SK-N-MC (cell line): ENCODE data around the gene FAM162B.

Source experiments
- DNase-seq: peaks from one replicate; pipeline ENCODE4 v3.0.0-alpha.2; 2011; ENCODE audit warnings: low read depth, low spot score
- H3K27ac ChIP-seq: fragments of 200-600 bp; sonication (generic); 2 replicates; pipeline ENCODE4 v1.5.1; 2016; ENCODE audit warnings: mixed run types
- H3K36me3 ChIP-seq: fragments of 200-600 bp; sonication (generic); 2 replicates; pipeline ENCODE4 v1.6.1; 2017; ENCODE audit warnings: antibody characterized with exemption, low read length, mixed read lengths; ENCODE audit not compliant: insufficient read depth
- H3K4me3 ChIP-seq: fragments of 200-600 bp; sonication (generic); 2 replicates; pipeline ENCODE4 v1.5.1; 2016
- H3K9ac ChIP-seq: fragments of 200-600 bp; sonication (generic); 2 replicates; pipeline ENCODE4 v1.8.0; 2017; ENCODE audit warnings: mixed run types, mixed read lengths; ENCODE audit not compliant: insufficient read length
- H3K9me3 ChIP-seq: fragments of 200-600 bp; sonication (generic); 2 replicates; pipeline ENCODE4 v1.6.1; 2017; ENCODE audit warnings: low read depth, mild to moderate bottlenecking, antibody characterized with exemption, low read length, moderate library complexity, mixed read lengths
- EZH2 ChIP-seq: fragments of 200-600 bp; sonication (generic); IDR thresholded peaks from one replicate; pipeline ENCODE4 v1.6.1; 2017; ENCODE audit warnings: antibody characterized with exemption
- FOXP2 ChIP-seq: optimal IDR thresholded peaks from 2 replicates; pipeline ENCODE3; 2011; ENCODE audit warnings: mild to moderate bottlenecking, moderate library complexity; ENCODE audit not compliant: insufficient read depth; ENCODE audit errors: extremely low read length, control extremely low read depth
- POLR2AphosphoS5 ChIP-seq: IDR thresholded peaks from 2 replicates; pipeline ENCODE4 v1.6.1; 2012; ENCODE audit warnings: mild to moderate bottlenecking, low read depth, low read length, borderline replicate concordance

Gene FAM162B

GRCh38 chr6:116764961-116765841, at the start of gene FAM162B:
FAM162B (minus strand) TSS chr6:116765719; CDS start chr6:116765576, 143 bp downstream.
- no peak within 1 kb of the TSS for H3K27ac ChIP-seq
- no peaks in the 10 kb centered on the region for H3K9me3 ChIP-seq
- no peak within 1 kb of the TSS for H3K4me3 ChIP-seq
- no peak for DNase-seq
- TF ChIP-seq FOXP2 (no peak), POLR2AphosphoS5 (no peak), EZH2 (no peak)
- H3K9ac ChIP-seq = no peak within 1 kb of the TSS
- no peaks in the 10 kb centered on the region for H3K36me3 ChIP-seq

DNA sequence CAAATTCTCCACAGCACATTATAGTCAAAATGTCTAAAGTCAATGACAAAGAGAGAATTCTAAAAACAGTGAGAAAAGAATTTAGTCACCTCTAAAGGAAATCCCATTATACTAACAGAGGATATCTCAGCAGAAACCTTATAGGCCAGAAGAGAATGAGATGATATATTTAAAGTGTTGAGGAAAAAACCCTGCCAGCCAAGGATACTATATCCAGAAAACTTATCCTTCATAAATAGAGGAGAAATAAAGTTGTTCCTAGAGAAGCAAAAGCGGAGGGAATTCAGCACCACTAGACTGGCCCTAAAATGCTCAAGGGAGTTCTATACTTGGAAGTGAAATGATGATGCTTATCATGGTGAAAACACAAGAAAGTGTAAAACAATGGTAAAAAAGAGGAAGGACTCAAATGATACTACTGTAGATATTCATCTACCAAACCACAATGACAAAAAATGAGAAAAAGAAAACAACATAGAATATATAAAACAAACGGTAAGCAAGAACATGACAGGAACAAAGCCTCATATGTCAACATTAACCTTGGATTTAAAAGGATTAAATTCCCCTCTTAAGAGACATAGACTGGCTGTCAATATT, 46.6 kb upstream of the FAM162B start:
- no peak for DNase-seq
- no peaks in the 10 kb centered on the region for H3K9me3 ChIP-seq
- no peaks in the 10 kb centered on the region for H3K36me3 ChIP-seq
- H3K9ac ChIP-seq = no peak overlapping the region
- H3K27ac ChIP-seq = no peak overlapping the region
- no peak for TF ChIP-seq EZH2
- TF ChIP-seq FOXP2 = no peak
- no peak for TF ChIP-seq POLR2AphosphoS5
- no peak overlapping the region for H3K4me3 ChIP-seq

- no peak overlapping the region for H3K9ac ChIP-seq
- no peak overlapping the region for H3K27ac ChIP-seq
- no peak for DNase-seq
- no peak overlapping the region for H3K4me3 ChIP-seq
- no peak for TF ChIP-seq POLR2AphosphoS5
- TF ChIP-seq FOXP2 = no peak
- TF ChIP-seq EZH2 = no peak
- H3K9me3 ChIP-seq = no peaks in the 10 kb centered on the region
- no peaks in the 10 kb centered on the region for H3K36me3 ChIP-seq
These were observed 36.5 kb upstream of the FAM162B start for GRCh38 chr6:116801971-116802370.

DNA sequence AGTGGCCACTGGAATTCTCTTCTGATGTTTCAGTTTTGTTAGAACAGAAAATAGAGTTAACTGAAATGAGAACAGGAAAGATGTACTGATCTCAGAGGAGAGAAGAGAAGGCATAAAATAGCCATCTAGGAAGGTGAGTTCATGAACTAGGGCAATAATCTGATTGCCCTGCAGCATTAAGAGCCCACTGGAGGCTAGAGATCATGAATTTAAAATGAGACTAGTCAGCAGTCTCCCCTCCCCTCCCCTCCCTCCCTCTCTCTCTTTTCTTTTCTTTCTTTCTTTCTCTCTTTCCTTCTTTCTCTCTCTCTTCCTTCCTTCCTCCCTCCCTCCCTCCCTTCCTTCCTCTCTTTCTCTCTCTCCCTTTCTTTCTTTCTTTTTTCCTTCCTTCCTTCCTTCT, 34.4 kb upstream of the FAM162B start:
- DNase-seq = no peak

DNA sequence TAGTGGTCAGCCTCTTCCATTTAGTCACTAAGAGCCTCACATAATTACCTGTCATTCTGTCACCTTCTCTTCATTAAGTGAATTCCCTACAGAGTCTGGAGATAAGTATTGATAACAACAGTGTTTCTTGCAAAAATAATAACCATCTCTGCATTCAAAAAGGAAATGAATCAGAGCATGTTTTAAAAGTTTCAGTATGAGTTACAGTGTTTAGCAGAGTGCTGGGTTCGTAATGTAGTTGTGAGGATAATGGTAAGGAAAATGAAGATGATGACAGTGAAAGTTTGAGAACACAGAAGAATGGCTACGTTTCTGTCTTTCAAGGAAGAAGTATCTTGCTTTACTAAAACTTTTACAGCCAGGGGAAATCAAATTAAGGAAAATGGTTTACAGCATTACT, 32.1 kb upstream of the FAM162B start:
- Histone ChIP-seq H3K4me3 (no peak overlapping the region), H3K27ac (no peak overlapping the region), H3K9me3 (no peaks in the 10 kb centered on the region), H3K36me3 (no peaks in the 10 kb centered on the region), H3K9ac (no peak overlapping the region)
- TF ChIP-seq POLR2AphosphoS5 (no peak), FOXP2 (no peak), EZH2 (no peak)
- DNase-seq = no peak

More for the DNA sequence above, 34.4 kb upstream of the FAM162B start:
- Histone ChIP-seq H3K9me3 (no peaks in the 10 kb centered on the region), H3K36me3 (no peaks in the 10 kb centered on the region), H3K9ac (no peak overlapping the region), H3K4me3 (no peak overlapping the region), H3K27ac (no peak overlapping the region)
- no peak for TF ChIP-seq POLR2AphosphoS5
- TF ChIP-seq EZH2 = no peak
- TF ChIP-seq FOXP2 = no peak

DNA sequence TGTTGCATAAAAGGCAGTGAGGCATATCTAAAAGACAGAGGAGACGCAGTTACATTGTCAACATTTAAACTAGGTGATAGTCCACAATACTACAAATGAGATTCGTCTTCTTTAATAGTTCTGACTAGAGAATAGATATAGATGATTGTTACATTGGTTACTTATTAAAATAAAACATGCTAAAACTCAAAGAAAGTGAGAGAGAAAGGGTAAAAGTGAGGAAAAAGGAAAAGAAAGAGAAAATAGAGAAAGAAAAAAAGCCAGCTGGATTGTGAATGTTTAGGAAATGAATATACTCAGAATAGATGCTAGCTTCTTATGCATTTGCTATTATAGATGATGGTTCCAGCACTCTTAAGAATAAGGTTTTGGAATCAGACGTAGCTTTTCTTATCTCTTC, 27.7 kb upstream of the FAM162B start:
- no peak for DNase-seq
- no peak overlapping the region for H3K9ac ChIP-seq
- no peak overlapping the region for H3K4me3 ChIP-seq
- no peak overlapping the region for H3K27ac ChIP-seq
- H3K36me3 ChIP-seq = no peaks in the 10 kb centered on the region
- H3K9me3 ChIP-seq = no peaks in the 10 kb centered on the region
- TF ChIP-seq EZH2 (no peak), FOXP2 (no peak), POLR2AphosphoS5 (no peak)

GRCh38 chr6:116783852-116784251, 18.3 kb upstream of the FAM162B start:
- DNase-seq = no peak
- Histone ChIP-seq H3K9me3 (no peaks in the 10 kb centered on the region), H3K9ac (no peak overlapping the region), H3K27ac (no peak overlapping the region), H3K4me3 (no peak overlapping the region), H3K36me3 (no peaks in the 10 kb centered on the region)
- no peak for TF ChIP-seq EZH2
- no peak for TF ChIP-seq POLR2AphosphoS5
- no peak for TF ChIP-seq FOXP2

DNA sequence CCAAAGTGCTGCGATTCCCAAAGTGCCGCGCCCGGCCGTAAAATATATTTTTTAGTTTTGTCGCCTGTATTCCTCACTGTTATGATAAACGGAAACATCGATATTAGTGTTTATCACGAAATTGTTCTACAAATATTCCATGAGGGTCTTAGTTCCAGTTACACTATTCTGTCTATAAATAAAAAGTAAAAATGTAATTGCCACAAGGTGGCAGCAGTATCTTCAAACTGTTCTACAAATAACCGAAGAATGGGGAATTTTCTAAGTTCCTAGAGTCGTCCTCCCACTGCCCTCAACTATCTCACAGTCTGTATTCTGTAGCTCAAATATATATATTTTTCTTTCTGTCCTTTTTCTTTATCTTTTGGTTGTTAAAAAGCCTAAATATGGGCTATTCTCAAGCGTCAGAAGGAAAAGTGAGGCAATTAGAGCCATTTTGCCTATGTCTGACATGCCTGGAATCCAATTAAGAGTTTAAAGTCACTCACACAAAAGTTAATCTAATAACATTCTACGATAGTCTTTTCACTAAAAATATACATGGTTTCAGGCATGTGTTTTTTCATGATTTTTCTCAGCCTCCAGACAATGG, 14.2 kb upstream of the FAM162B start:
- peak overlapping the region; percentile 10 for H3K9ac ChIP-seq
- DNase-seq = peak; percentile 48
- no peak overlapping the region for H3K27ac ChIP-seq
- H3K9me3 ChIP-seq = no peaks in the 10 kb centered on the region
- H3K36me3 ChIP-seq = no peaks in the 10 kb centered on the region
- TF ChIP-seq FOXP2 (no peak), POLR2AphosphoS5 (no peak), EZH2 (no peak)
- H3K4me3 ChIP-seq = peak overlapping the region; percentile 56
